NOMO-1 treated with DMSO at 0.1 percent for 48 hours (cell line): ENCODE data around the gene GALNT17.

Experiments used
- DNase-seq: peaks from one replicate; lab custom pipeline; 2025; ENCODE audit not compliant: unreplicated experiment; lab: John Stamatoyannopoulos, UW

The GALNT17 gene

GRCh38 chr7:71384094-71384493 lies 252.2 kb downstream of the GALNT17 start:
- DNase-seq, result no peak

- DNase-seq, result no peak
These were observed 253.4 kb downstream of the GALNT17 start for GRCh38 chr7:71385330-71385729.

GRCh38 chr7:71386152-71386785 lies 254.3 kb downstream of the GALNT17 start:
- no peak for DNase-seq

- no peak for DNase-seq
These were observed 256.2 kb downstream of the GALNT17 start for GRCh38 chr7:71388181-71388580.

- DNase-seq, result no peak
These were observed 258.0 kb downstream of the GALNT17 start for GRCh38 chr7:71389976-71390375.

GRCh38 chr7:71393661-71394060 lies 261.7 kb downstream of the GALNT17 start:
- no peak for DNase-seq

- no peak for DNase-seq
These were observed 270.7 kb downstream of the GALNT17 start for GRCh38 chr7:71402684-71403083.

- no peak for DNase-seq
These were observed 271.4 kb downstream of the GALNT17 start for GRCh38 chr7:71403202-71403946.

GRCh38 chr7:71404726-71405345 lies 272.9 kb downstream of the GALNT17 start:
- no peak for DNase-seq

- no peak for DNase-seq
These were observed 276.3 kb downstream of the GALNT17 start for GRCh38 chr7:71408271-71408670.

GRCh38 chr7:71409550-71410157 lies 277.7 kb downstream of the GALNT17 start:
- DNase-seq, result no peak

- DNase-seq, result no peak
These were observed 279.5 kb downstream of the GALNT17 start for GRCh38 chr7:71411475-71411874.

GRCh38 chr7:71414490-71414889 lies 282.5 kb downstream of the GALNT17 start:
- peak; percentile 20 for DNase-seq

- no peak for DNase-seq
These were observed 287.8 kb downstream of the GALNT17 start for GRCh38 chr7:71419546-71420337.

- no peak for DNase-seq
These were observed 290.2 kb downstream of the GALNT17 start for GRCh38 chr7:71422104-71422503.

GRCh38 chr7:71424166-71425035 lies 292.5 kb downstream of the GALNT17 start:
- no peak for DNase-seq

GRCh38 chr7:71429083-71429482 lies 297.1 kb downstream of the GALNT17 start:
- DNase-seq, result no peak

- no peak for DNase-seq
These were observed 298.3 kb downstream of the GALNT17 start for GRCh38 chr7:71430246-71430645.

- DNase-seq, result no peak
These were observed 307.4 kb downstream of the GALNT17 start for GRCh38 chr7:71439321-71439720.
